Germinal center (tissue), 1 donor: ENCODE measurements around the gene VOPP1.
A peak's percentile ranks its signal among the peaks of the same experiment; 100 is the strongest.

Source experiments
- DNase-seq: peaks from one replicate; pipeline ENCODE4 v3.0.0; 2012; ENCODE audit warnings: mixed read lengths, low spot score

The VOPP1 gene

DNA sequence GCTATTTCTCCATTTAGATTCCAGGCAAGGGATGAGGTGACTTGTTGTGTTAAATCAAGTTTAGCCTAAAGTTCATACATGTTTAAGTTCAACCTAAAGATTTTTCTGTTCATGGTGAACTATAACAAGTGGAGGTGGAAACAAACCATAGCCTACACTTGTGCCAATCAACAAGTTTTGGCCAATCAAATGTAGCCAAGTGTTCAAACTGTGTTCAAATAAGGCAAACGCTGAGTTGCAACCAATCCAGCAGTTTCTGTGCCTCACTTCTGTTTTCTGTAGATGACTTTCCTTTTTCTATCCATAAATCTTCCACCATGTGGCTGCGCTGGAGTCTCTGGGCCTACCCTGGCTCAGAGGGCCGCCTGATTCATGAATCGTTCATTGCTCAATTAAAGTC is 4.5 kb upstream of the VOPP1 start:
- no peak for DNase-seq

- DNase-seq: no peak
Observed at GRCh38 chr7:55575733-55576132, 3.4 kb upstream of the VOPP1 start.

DNA sequence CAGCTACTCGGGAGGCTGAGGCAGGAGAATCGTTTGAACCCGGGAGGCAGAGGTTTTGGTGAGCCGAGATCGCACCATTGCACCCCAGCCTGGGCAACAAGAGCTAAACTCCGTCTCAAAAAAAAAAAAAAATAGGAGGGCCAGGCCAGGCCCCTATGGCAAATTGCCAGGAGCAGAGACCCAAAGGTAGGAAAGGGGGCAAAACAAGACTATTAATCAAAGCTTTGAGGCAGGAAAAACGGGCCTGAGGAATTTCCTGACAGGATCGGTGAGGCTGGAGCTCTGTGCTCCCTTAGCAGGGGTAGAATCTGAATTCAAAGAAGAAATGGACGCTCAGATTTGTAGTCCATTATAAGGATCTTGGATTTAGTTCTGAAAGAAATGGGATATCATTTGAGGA is 2.8 kb upstream of the VOPP1 start:
- DNase-seq: no peak

DNA sequence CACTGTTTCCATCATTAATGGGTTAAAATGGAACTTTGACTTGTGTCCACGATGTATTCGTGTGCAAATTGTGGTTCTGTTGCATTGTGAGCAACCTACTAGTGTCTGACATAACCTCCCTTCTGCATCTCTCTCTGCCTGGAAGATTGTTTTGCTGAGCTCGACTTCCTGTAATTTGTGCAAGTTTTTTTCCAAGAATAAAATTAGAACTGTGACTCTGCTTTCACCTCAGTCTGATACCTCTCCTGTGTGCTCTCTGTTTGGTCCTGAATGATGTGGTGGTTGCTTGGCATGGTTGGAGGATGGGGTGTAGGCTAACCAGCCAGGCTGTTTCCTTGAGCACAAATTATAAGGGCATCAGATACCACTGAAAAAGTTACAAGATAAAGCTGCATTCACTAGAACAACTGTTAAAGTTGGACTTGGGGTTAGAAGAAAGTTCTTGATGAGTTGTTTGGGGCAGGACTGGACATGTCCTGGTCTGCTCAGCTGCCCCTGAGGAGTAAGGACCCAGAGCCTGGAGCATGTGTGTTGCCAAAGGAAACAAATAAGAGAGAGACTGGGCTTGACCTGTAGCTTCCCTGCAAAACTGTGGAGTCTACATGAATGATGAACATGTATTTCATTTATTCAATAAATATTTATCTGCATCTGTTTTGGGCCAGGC is 1.9 kb upstream of the VOPP1 start:
- DNase-seq: no peak

- no peak for DNase-seq
Observed at GRCh38 chr7:55573234-55573900, 1.1 kb upstream of the VOPP1 start.

- DNase-seq: peak; percentile 66
Observed at GRCh38 chr7:55571511-55572377, 558 bp downstream of the VOPP1 start.

DNA sequence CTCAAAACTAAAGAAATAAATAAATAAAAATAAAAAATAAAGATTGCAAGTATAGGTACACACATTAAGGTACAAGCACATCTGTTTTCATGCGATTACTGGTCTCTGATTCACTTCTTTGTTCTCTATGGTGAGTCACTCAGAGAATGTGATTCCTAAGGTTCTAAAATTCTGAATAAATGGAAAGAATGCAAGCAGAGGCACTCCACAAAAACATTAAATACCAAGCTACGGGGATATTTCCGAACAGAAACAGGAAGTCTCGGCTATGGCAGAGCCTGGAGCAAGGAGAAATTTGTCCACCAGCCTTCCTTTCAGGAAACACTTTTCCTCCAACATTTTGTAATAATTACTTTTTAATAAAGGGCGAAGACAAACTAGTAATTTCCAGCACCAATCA is 1.4 kb downstream of the VOPP1 start:
- no peak for DNase-seq

DNA sequence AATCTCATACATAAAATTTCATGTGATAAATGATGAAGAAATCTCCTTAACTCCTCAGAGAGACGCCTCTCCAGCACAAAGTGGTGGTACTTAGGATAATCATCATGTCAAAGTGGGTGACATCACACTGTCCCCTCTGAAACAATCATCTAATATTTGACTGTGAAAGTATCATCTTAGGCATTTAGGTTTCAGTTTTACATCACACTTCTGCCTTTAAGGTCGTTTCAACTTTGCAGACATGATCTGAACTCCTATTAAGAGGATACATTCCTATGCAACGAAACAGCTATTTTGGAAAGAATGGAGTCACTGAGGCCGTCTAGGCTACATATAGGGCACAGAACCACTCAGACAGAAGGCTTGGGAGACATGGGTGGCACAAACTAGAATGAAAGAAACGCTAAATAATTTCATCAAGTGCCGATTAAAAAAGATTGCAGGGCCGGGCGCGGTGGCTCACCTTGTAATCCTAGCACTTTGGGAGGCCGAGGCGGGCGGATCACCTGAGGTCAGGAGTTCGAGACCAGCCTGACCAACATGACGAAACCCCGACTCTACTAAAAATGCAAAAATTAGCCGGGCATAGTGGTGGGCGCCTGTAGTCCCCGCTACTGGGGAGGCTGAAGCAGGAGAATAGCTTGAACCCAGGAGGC is 2.0 kb downstream of the VOPP1 start:
- peak; percentile 49 for DNase-seq

- peak; percentile 42 for DNase-seq
Observed at GRCh38 chr7:55569797-55570196, 2.5 kb downstream of the VOPP1 start.

- DNase-seq: peak; percentile 61
Observed at GRCh38 chr7:55569269-55569663, 3.0 kb downstream of the VOPP1 start.

GRCh38 chr7:55568613-55569268 is 3.6 kb downstream of the VOPP1 start:
- no peak for DNase-seq

DNA sequence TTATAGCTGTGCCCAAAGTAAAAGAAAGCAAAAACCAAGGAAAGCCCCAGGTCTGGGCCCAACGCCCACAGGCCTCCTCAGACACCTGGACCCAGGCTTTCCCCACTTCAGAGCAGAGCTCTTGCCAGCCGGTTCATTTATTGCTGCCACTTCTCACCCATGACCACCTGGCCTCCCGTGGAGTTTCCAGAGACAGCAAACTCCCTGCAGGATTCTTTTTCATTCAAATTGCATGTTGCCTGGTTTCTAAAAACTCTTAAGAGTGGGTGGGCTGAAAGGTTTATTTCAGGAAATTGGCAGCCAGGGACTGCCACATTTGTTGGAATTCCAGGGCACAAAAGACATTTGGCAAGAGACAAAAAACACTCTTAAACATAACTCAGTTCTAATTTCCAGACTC is 4.7 kb downstream of the VOPP1 start:
- DNase-seq: no peak

GRCh38 chr7:55565681-55566080 is 6.6 kb downstream of the VOPP1 start:
- no peak for DNase-seq

DNA sequence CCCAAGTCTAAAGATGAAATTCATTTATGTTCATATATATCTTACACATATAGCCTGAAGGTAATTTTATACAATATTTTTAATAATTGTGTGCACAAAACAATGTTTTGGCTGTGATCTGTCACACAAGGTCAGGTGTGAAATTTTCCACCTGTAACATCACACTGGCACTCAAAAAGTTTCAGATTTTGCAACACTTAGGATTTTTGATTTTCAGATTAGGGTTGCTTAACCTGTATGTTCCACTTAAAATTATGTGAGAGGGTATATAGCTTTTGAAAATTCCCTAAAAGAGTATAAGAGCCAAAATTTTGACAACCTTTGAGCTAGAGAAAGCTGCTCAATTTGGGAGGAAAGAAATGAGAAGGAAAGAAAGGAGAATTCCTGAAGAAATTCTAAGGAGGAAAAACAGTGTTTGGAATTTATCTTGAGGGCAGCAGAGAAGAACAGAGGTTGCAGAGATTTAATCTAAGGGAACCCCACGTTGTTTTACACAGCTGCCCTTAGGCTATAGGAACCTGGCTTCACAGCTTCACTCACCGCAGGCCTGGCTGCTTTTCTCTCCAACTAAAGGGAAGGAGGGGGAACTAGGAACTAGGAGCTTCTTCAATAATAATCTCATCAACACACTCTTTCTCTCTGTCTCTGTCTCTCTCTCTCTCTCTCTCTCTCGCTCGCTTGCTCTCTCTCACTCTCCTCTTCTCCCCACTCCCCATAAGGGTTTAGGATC is 8.5 kb downstream of the VOPP1 start:
- DNase-seq: no peak

GRCh38 chr7:55561690-55562089 is 10.6 kb downstream of the VOPP1 start:
- no peak for DNase-seq

- no peak for DNase-seq
Observed at GRCh38 chr7:55558962-55559920, 13.1 kb downstream of the VOPP1 start.

GRCh38 chr7:55557666-55558188 is 14.6 kb downstream of the VOPP1 start:
- DNase-seq: peak; percentile 71

DNA sequence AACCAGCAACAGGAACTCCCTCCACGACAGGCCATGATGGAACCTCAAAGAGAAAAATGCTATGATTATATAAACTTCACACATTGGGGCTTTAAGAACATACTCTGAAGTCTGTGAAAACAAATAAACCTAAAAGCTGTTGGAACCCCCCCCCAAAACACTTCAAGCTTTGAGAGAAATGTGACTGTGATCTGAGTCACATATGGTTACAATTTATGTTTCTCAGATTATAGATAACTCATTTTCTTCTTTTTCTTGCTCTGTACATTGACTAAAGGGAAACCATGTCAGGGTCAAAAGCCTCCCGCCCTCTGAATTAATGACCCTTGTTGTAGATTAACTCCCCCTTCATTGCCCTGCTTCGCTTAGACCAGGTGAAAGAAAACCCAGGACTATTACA is 15.8 kb downstream of the VOPP1 start:
- DNase-seq: no peak

- no peak for DNase-seq
Observed at GRCh38 chr7:55556031-55556430, 16.3 kb downstream of the VOPP1 start.

- no peak for DNase-seq
Observed at GRCh38 chr7:55555160-55555559, 17.1 kb downstream of the VOPP1 start.
